ENCODE data around the gene EFNB2. TPM values are rescaled to one million over a fixed set of nuclear protein-coding genes. Genes with fewer than 3 reads are reported as not detected.

Gene EFNB2
- total and polyA plus RNA-seq, 4 donors: 2.6 to 6.1 (median 3.4) TPM

GRCh38 chr13:106468744-106469590 lies 66.5 kb downstream of the EFNB2 start:
- no peak for DNase-seq (ENCODE audit: low spot score)
- Histone ChIP-seq H3K9ac (ENCODE audit: low read depth in 1 of 2, low read length in 2 of 2) (no peak overlapping the region), H3K4me1 (ENCODE audit: control insufficient read depth in 4 of 4, insufficient read depth in 4 of 4, low read length in 3 of 4) (no peaks in the 10 kb centered on the region), H3K27ac (ENCODE audit: low read depth in 1 of 2, low read length in 2 of 2) (no peak overlapping the region), H3K9me3 (ENCODE audit: control insufficient read depth in 4 of 4, low read length in 3 of 4) (no peaks in the 10 kb centered on the region), H3K36me3 (ENCODE audit: control insufficient read depth in 4 of 4, insufficient read depth in 3 of 4, low read depth in 1 of 4, low read length in 3 of 4) (no peaks in the 10 kb centered on the region), H3K4me3 (ENCODE audit: low read depth in 1 of 3, low read length in 3 of 3) (no peak overlapping the region), H3K27me3 (ENCODE audit: control insufficient read depth in 4 of 4, insufficient read depth in 4 of 4, low read length in 3 of 4) (no peaks in the 10 kb centered on the region)
- WGBS: 58% methylated on average over 20 of the region's 20 CpGs
- TF ChIP-seq NR2F2 (IDR thresholded peaks at IDR 0.05): no peak

GRCh38 chr13:106468207-106468606 lies 67.3 kb downstream of the EFNB2 start:
- 75% methylated on average over 7 of the region's 7 CpGs for WGBS
- no peak for TF ChIP-seq TAF1 (conservative IDR thresholded peaks at IDR 0.05)
- no peak for TF ChIP-seq REST (IDR thresholded peaks at IDR 0.05)
- TF ChIP-seq GABPA (IDR thresholded peaks at IDR 0.05 in 1 of 2, conservative IDR thresholded peaks at IDR 0.05 in 1 of 2): no peak
- TF ChIP-seq EGR1 (IDR thresholded peaks at IDR 0.05; ENCODE audit: low read depth in 2 of 2): no peak
- TF ChIP-seq FOXA1 (IDR thresholded peaks at IDR 0.05): no peak
- no peak for TF ChIP-seq ZBTB33 (IDR thresholded peaks at IDR 0.05)
- TF ChIP-seq YY1 (IDR thresholded peaks at IDR 0.05): no peak
- no peak for TF ChIP-seq SP1 (IDR thresholded peaks at IDR 0.05)
- no peak for TF ChIP-seq RXRA (IDR thresholded peaks at IDR 0.05)
- TF ChIP-seq HNF4A (conservative IDR thresholded peaks at IDR 0.05): no peak
- TF ChIP-seq MAX (IDR thresholded peaks at IDR 0.05): no peak
- TF ChIP-seq HNF4G (IDR thresholded peaks at IDR 0.05): no peak
- TF ChIP-seq CTCF (IDR thresholded peaks at IDR 0.05; ENCODE audit: low read depth, low read length, missing input control): no peak
- no peak for TF ChIP-seq NR2F2 (IDR thresholded peaks at IDR 0.05)
- TF ChIP-seq FOXA2 (IDR thresholded peaks at IDR 0.05): no peak
- no peak for TF ChIP-seq ATF3 (IDR thresholded peaks at IDR 0.05)
- no peak for TF ChIP-seq RAD21 (IDR thresholded peaks at IDR 0.05)
- no peak for TF ChIP-seq JUND (IDR thresholded peaks at IDR 0.05)
- no peaks in the 10 kb centered on the region for H3K4me1 ChIP-seq (ENCODE audit: control insufficient read depth in 4 of 4, insufficient read depth in 4 of 4, low read length in 3 of 4)
- no peaks in the 10 kb centered on the region for H3K36me3 ChIP-seq (ENCODE audit: control insufficient read depth in 4 of 4, insufficient read depth in 3 of 4, low read depth in 1 of 4, low read length in 3 of 4)
- no peak overlapping the region for H3K9ac ChIP-seq (ENCODE audit: low read depth in 1 of 2, low read length in 2 of 2)
- H3K9me3 ChIP-seq (ENCODE audit: control insufficient read depth in 4 of 4, low read length in 3 of 4): no peaks in the 10 kb centered on the region
- no peak overlapping the region for H3K4me3 ChIP-seq (ENCODE audit: low read depth in 1 of 3, low read length in 3 of 3)
- H3K27me3 ChIP-seq (ENCODE audit: control insufficient read depth in 4 of 4, insufficient read depth in 4 of 4, low read length in 3 of 4): no peaks in the 10 kb centered on the region
- no peak for DNase-seq (ENCODE audit: low spot score)
- no peak overlapping the region for H3K27ac ChIP-seq (ENCODE audit: low read depth in 1 of 2, low read length in 2 of 2)

Data from liver (tissue), 9 donors.